PFSK-1 (cell line): ENCODE data around the gene C2CD5.

Experiments
- POLR2AphosphoS5 ChIP-seq: IDR thresholded peaks from 2 replicates; pipeline ENCODE4 v1.6.1; 2012; ENCODE audit warnings: low read depth, mild to moderate bottlenecking, control low read depth, low read length, moderate library complexity
- REST ChIP-seq, 2 experiments: IDR thresholded peaks; 2 replicates each; pipeline versions ENCODE4 v1.6.1 to v1.8.0; 2011 to 2012; ENCODE audit warnings: low read depth in 2 of 2, low read length in 2 of 2, control low read depth in 1 of 2, inconsistent platforms in 1 of 2, mild to moderate bottlenecking in 1 of 2, moderate library complexity in 1 of 2; ENCODE audit not compliant: insufficient read depth in 1 of 2

GRCh38 chr12:22408610-22409376 is 135.5 kb downstream of the C2CD5 start:
- no peak for TF ChIP-seq POLR2AphosphoS5
- no peak for TF ChIP-seq REST (IDR thresholded peaks at IDR 0.05; ENCODE audit: insufficient read depth in 1 of 2, low read depth in 2 of 2, low read length in 2 of 2)
